NAMALWA (cell line): ENCODE measurements around the gene ARHGEF28.

Experiments used
- DNase-seq: peaks from one replicate; pipeline ENCODE4 v3.0.0-alpha.2; 2015; ENCODE audit warnings: low spot score

ARHGEF28 gene

DNA sequence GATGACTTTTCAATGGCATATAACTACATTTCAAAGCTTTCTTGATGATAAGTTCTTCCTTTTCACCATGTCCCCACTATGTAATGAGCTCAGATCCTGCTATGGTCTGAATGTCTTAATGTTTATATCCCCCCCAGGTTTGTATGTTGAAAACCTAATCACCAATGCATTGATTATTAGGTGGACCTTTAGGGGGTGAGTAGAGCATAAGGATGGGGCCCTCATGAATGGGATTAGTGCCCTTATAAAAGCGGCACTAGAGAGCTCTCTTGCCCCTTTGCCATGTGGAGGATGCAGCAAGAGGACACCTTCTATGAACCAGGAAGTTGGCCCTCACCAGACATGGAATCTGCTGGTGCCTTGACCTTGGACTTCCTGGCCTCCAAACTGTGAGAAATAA is 316.8 kb downstream of the ARHGEF28 start:
- DNase-seq: no peak

DNA sequence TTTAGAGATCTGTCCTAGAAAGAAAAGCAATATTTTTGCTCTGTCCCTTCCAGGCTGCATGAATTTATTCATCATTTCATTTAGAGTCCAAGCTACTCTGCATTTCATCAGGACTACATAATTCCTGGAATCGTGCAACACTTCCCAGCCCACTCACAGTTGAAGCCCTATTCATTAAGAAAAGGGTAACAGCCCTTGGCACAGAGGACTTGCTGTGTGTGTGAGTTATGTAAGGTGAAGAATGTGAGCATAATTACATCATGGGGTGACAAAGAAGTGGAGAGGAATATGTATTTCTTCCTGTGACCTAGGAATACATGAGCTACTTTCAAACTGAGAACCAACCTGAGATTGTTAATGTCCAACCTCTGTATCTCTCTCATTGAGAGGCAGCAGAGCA is 317.4 kb downstream of the ARHGEF28 start:
- no peak for DNase-seq

DNA sequence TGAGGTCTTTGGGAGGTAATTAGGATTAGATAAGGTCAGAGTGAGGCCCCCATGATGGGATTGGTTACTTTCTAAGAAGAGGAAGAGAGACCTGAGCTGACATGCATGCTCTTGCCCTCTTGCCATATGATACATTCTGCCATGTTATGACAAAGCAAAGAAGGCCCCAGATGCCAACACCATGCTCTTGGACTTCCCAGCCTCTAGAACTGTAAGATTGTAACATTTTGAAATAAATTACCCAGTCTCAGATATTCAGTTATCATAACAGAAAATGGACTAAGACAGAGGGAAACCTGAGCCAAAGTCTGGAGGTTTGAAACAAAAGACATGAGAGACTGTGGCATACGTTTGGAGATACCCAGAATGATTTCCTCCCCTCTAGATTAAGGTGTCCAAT is 318.6 kb downstream of the ARHGEF28 start:
- no peak for DNase-seq

DNA sequence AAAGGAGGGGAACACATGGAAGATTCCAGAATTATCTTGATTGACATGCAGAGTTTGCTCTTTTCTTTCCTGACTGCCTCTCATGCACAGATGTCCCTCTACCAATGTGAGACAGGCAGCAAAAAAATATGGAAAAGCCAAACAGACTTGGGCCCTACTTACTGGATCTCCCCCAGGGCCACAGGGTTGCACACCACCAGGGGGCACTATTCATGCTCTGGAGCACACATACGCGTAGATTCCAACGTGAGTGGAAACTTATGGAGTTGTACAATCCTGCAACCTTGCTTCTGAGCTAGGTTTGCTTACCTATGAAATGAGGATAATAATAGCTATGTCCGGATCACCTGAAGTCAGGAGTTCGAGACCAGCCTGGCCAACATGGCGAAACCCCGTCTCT is 319.5 kb downstream of the ARHGEF28 start:
- no peak for DNase-seq

DNA sequence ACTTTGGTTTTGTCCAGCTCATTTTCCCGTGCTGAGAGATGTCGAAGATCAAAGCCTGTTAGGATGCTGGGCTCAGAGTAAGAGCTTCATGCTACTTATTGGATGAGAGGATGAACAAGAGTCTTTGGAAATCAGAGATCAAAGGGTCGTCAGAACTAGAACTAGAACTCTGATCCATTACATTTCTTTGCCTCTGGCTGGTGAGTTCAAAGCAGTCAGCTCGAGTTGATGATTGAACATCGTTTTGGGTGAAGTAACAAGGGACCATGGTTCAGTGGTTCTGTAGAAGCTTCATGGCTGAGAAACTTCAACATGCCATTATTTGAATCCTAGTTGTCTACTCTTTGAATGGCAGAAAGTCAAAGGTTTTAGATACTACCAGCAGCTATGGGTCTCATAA is 320.3 kb downstream of the ARHGEF28 start:
- DNase-seq: no peak

DNA sequence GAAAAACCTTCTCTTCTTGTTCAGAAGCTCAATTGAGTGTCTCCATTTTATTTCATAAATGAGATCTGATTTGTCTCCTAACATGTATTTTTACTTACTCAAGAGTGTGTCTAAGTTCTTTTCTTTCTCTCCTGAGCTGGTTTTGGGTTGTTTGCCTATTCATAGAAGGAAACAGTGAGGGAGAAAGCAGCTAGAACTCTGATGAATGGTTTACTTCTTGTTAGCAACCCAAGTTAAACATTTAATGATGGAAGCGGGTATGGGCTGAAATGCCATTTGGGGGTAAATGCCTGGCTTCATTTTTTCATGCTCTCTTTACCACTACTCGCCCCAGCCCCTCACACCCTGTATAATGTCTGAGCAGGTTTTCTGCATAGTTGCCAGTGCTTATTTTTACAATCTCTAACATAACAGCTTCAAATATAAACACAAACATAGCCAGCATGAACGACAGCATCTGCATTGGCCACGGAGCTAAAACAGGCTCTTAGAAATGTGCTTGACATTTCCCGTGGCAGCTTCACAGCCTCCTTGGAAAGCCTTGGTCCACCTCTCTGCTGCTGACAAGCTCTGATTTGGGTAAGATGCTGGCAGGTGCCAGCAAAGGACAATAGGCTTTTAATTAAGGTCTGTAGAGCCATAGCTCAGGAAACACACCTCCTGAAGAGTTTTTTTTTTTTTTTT is 321.1 kb downstream of the ARHGEF28 start:
- DNase-seq: no peak

DNA sequence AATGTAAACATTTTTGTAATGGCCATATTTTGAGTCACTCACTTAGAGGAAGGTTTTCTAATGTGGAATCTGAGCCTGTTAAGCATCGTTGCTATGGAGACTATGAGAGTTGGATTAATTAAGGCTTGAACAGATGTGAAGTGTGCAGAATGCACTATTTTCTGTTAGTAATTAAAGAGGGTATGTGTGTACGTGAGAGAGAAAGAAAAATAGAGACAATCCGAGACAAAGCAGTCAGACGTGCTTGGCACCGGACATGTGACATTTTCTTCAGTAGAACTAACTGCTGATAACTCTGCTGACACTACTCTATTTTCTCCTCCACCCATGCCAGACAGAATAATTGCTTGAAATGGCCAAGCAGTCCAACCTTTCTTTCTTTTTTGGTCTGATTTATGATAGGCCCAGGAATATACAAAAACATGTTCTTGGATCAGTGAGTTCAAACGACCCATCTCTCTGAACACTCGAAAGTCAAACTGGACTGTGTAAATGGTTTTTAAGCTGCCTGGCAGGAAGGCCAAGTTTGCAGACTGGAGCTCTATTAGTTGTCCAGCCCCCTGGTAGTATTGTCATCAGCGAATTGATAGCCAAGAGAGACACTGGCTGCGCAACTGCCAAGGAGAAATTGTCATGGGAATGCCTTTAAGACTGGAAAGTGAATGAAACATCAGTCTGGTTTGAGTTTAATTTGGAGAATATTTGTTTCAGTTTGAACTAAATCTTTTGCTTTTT is 322.1 kb downstream of the ARHGEF28 start:
- DNase-seq: no peak

DNA sequence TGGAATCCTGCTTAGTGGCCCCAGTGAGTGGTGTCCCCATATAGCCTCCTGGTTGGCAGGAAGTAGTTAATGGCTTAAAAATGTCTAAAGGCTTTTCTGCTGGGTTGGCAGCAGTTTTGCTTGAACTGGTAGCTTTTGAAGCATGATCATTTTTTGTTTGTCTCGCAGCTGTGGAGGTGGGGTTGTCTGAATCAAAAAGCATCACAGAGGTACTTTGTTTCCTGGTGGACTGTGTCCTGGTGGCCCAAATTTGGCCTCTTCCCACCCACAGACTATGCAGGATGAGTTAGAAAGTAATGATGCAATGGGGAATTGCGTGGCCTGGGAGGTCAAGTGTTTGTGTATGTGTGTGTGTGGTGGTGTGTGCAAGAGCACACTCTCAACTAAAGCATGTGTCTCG is 322.7 kb downstream of the ARHGEF28 start:
- no peak for DNase-seq

DNA sequence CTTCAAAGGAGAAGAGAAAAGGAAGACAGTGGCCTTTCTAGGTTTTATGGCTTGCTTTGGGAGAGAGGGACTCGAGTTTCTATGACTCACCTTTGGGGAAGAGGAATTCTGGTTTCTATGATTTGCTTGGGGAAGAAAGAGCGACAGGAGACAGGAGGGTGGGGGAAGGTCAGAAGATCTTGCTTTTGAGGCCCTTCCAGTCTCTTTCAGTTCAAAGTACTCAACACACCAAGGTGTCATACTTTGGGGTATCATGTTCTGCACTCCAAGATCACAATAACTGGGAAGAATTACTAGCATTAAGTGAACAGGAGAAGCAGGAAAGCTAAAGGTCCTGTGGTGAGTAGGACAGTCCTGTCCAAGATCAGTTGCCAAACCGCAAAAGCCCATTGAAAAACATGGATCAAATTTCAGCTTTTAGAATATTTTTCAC is 324.5 kb downstream of the ARHGEF28 start:
- DNase-seq: no peak

DNA sequence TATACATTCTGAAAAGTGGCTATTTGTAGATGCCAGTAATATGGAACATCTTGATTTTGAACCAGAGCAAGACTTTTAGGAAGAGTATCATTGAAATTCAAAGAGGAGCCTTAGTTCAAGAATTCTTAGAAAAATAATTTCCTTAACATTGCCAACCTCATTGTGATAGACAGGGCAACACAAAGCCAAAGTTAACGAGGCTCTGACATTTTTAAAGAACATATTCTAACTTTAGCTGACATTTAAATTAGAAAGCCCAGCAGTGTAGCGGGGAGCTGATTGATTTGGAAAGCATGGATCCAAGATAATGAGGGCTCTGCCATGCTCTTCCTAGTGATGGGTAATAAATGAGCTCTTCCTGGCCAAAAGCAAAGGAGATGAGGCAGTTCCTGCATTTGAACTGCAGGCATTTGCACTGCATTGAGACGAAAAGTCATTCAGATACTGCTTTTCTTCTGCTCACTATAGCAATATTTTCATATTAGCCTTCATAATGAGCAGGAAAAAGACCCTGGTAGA is 325.0 kb downstream of the ARHGEF28 start:
- DNase-seq: no peak

DNA sequence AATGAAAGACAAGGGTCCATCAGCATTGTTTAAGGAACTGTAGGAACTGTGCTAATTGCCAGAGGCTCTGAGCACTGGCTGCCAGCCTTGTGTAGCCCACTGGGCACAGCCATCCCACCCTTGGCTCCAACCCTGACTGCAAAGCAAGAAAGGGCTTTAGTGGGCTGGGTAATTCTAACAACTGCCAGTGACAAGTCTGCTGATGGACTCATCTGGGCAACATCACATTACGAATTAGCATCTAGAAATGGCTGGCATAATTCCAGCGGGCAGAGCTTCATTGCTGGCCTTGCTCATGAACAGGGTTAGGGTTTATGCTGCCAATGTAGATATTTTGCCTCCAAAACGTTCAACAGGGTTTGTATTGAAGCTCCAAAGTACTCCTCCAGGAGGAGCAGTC is 326.9 kb downstream of the ARHGEF28 start:
- no peak for DNase-seq

DNA sequence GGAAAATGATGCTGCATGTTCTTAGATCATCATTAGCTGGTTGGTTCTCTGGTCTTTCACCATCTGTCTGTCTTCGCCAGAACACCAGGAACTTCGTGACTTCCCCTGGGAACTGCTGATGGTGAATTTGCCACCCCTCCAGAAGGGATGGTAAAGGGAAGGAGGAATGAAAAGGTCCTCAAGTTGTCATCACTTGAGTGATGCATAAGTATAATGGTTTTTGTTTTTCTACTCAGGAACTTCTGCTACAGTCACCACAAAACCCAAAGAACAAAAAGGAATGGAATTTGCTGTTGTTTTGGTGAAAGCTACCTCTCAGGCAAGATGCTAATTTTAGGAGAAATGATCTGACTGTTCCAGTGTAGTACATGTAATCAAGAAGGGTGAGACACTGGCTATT is 328.4 kb downstream of the ARHGEF28 start:
- DNase-seq: no peak

DNA sequence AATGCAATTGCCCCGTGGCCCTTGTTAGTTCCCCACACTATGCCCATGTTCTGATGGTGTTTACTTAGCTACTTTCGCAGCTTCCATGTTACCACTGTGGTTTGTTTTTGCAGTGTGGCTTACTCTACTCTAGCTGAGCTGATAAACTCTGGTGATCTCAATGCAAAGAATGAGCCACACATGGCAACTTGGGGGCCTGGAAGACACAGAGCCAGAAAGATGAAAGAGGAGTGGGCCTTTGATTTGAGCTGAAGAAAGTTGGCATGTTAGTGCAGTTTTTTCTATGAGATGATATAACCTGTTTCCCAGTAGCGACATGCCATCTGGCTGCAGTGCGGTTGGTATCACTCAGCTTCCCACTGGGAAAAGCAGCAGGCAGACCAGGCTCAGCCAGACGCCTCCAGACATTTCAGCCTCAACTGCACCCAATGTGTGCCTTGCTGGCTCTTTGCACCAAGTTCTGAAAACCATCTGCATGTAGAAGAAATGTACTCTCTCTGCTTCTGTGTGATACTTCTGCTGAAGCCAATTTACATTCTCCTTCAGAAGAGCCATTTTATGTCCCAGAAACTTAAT is 329.4 kb downstream of the ARHGEF28 start:
- no peak for DNase-seq

DNA sequence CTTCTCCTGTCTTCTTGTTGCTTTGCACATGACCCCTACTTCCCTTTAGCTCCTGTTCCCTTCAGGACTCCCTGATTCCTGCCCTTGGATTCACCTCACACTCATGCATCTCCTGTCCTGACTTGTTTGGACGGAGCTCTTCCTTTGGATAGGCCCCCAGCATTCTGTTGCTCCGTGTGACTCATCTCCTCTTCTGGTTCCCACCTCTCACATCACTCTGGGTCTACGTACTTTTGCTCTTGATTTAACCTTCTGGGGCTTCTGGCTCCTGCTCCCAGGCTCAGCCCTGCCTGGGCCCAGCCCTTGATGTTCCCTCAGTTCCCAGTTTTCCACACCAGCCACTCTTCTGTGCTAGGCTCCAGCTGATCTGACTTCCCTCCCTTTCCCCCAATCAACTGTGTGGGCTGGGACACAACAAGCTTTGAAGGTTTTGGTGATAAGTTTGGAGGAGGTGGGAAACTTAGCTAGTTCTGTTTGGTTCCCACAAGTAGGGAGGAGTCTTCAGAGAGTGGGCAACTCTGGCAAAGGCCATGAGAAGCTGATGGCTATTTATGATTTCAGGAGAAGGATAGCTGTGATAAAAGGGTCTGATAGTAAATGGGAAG is 331.5 kb downstream of the ARHGEF28 start:
- no peak for DNase-seq

DNA sequence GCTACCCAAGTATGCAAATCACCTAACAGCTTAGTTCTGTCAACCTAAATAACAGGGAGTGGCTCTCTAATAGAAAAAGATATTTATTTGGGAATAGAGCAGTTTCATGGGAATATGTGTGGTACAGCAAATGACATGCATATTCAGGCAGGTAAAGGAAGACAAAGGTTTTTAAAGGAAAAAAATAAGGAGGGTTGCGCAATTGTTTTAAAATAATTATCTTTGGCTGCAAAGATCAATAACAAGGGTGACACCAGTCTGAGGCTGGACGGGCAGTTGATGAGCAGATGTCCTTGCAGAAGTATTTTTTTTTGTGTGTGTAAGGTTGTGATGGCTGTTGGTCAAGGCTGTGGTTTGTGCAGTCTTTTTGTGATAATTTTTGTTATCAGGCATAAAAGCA is 332.0 kb downstream of the ARHGEF28 start:
- no peak for DNase-seq

DNA sequence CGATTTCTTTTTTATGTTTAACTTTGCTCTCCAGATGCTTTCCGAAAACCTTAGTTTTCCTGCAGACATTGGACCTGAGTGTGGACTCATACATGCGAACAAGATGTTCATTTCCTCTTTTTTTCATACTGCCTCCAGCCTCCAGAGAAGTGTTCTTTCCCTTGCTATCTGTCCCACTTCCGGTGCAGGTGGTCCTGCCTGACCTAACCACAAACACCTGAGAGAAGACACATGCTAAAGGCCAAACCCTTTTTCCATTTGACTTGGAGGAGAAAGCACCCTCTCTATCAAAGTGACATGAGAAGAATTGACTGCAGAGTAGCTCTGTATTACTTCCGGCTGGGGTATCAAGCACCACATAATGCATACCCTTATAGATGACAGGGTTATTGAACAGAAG is 334.0 kb downstream of the ARHGEF28 start:
- DNase-seq: peak; percentile 74

DNA sequence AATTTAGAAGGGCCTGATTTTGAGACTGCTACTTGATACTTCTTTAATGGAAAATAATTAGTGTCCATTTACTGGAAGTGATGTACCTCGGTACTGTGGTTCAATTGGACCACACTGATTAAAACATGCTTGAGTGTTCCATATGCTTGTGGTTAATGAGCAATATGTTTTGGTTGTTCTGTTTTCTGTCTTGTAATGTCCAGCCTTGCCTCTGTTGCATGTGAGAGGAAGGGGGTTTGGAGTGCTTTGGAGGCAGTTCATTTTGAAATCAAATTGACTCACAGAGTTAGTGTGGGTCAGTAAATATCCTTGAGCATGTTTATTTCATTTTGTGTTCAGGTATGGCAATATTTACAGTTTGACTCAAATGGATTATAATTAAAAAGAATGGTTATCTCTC is 334.4 kb downstream of the ARHGEF28 start:
- DNase-seq: no peak

DNA sequence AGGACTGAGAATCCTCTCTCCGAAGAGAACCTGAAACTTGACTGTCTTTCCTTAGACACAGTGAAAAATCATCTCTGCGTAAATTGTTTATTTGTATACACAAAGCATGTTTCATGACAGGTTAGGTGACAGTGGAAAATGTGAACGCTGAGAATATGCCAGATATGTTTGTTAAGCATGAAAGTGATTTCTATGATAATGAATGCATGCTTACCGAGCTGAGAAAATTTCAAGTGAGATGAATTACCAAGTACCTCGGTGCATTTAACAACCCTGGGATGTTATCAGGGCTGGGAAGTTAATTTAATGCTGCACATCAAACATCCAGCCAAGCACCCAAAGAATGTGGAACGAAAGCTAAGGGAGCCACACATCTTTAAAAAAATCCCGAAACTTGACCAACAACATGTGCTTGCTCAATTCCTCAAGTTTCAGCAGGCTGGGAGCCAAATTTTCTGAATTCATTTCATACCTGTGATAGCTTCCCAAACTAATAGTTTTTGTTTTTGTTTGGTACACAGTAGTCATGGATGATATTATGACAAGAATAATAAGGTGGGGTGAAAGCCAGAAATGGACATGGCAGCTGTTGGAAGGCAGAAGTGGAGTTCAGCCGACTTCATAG is 336.9 kb downstream of the ARHGEF28 start:
- no peak for DNase-seq

DNA sequence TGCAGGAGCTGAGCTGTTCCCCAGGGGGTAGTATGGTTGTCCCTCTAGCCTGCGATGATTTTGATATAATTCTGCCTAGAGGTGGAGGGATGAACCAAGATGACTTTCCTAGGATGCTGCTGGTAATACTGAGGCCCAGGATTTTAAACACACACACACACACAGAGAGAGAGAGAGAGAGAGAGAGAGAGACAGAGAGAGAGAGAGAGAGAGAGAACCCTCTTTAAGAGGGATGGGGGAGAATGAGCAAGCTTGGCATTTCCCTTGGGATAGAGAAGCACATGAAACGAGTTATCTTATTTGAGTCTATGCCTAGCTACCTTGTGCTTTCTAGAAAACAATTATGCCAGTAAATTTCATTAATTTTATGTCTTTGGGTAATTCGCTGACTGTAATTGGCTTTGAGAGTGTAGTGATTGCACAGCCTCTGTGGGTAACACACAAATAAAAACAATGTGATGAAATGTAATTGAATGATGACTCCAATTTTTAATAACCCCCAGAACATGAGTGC is 338.4 kb downstream of the ARHGEF28 start:
- DNase-seq: no peak

DNA sequence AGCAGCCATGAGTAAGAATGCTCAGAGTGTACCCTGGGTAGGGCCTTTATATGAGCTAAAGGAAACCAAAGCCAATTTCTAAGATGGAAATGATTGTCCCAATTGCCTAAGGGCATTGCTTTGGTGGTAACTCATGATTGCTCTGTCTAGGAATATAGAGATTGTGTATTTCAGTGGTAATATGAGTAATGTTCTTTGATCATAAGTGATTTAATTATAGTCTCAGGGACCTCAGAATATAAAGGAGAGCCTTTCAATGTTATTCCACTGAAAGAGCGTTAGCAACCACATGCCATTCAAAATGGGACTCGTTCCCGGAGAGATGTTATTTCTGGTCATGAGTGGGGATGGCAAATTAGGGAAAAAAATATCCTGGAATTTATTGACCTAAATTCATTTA is 340.5 kb downstream of the ARHGEF28 start:
- no peak for DNase-seq

DNA sequence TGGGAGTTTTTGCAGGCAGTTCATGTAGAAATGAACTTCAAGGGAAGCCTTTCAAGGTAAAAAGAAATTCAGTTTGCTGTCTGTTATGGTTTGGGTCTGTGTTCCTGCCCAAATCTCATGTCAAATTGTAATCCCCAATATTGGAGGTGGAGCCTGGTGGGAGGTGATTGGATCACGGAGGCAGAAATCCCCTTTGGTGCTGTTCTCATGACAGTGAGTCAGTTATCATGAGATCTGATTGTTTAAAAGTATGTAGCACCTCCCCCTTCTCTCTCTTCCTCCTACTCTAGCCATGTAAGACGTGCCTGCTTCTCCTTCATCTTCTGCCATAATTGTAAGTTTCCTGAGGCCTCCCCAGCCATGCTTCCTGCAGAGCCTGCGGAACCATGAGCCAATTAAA is 341.4 kb downstream of the ARHGEF28 start:
- DNase-seq: no peak

DNA sequence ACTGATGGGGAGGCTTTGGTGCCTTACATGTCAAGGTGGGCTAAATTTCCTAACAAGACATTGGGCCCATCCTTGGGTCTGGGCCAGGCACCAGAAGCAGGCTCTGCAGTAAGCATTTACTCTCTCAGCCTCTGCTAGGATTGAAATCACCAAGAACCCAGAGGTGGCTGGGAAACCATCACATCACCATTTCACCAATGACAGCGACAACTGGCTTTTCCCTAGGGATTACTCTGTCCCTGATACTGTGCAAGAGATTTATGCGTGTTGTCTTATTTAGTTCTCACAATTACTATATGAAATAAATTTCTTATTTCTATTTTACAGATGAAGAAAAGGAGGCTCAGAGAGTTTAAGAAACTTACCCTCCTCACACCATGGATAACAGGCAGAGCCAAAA is 342.2 kb downstream of the ARHGEF28 start:
- no peak for DNase-seq
